Upper lobe of left lung (tissue), 6 donors: ENCODE measurements around the gene GRB10. TPM values are rescaled to one million over a fixed set of nuclear protein-coding genes. Genes with fewer than 3 reads are reported as not detected.

Experiments used
- ATAC-seq, 2 donors: fragments of 200-7000 bp; cut with Tn5 transposase; one replicate each; pipeline ENCODE4 v1.9.1; 2022; ENCODE audit warnings: mild to moderate bottlenecking in 2 of 2, moderate library complexity in 2 of 2; ENCODE audit not compliant: low FRiP score in 2 of 2
- DNase-seq, 2 donors: peaks; one replicate each; pipeline ENCODE4 v3.0.0-alpha.2; 2019 to 2020
- H3K27ac ChIP-seq, 4 donors: fragments of 200-600 bp; sonication (generic); one replicate each; pipeline ENCODE4 v1.5.1; 2016 to 2019
- H3K27me3 ChIP-seq, 4 donors: fragments of 200-600 bp; sonication (generic); one replicate each; pipeline ENCODE4 v1.5.1; 2017 to 2019
- H3K36me3 ChIP-seq, 4 donors: fragments of 200-600 bp; sonication (generic); one replicate each; pipeline ENCODE4 v1.5.1; 2016 to 2019
- H3K4me1 ChIP-seq, 4 donors: fragments of 200-600 bp; sonication (generic); one replicate each; pipeline ENCODE4 v1.5.1; 2018 to 2019
- H3K4me3 ChIP-seq, 4 donors: fragments of 200-600 bp; sonication (generic); one replicate each; pipeline ENCODE4 v1.5.1; 2017 to 2019; ENCODE audit warnings: mild to moderate bottlenecking in 2 of 4, moderate library complexity in 1 of 4
- H3K9me3 ChIP-seq, 4 donors: fragments of 200-600 bp; sonication (generic); one replicate each; pipeline ENCODE4 v1.5.1; 2018 to 2019
- CTCF ChIP-seq, 6 experiments: fragments of 450-650 bp in 4 of 6; fragments of 200-600 bp in 2 of 6; sonication (generic) in 2 of 6; IDR thresholded peaks; one replicate each; pipeline ENCODE4 v1.5.1; 2016 to 2019; ENCODE audit warnings: antibody characterized with exemption in 6 of 6
- EP300 ChIP-seq, 4 donors: sonication (generic); formaldehyde crosslinking; IDR thresholded peaks; one replicate each; pipeline ENCODE4 v1.5.1; 2017; ENCODE audit warnings: antibody characterized with exemption in 4 of 4, control low read depth in 2 of 4
- POLR2A ChIP-seq, 4 donors: fragments of 450-650 bp; IDR thresholded peaks; one replicate each; pipeline ENCODE4 v1.5.1; 2016 to 2017; ENCODE audit warnings: antibody characterized with exemption in 4 of 4, mild to moderate bottlenecking in 2 of 4
- POLR2AphosphoS5 ChIP-seq, 2 donors: sonication (generic); formaldehyde crosslinking; IDR thresholded peaks; one replicate each; pipeline ENCODE4 v1.5.1; 2017; ENCODE audit warnings: antibody characterized with exemption in 2 of 2
- WGBS, 2 donors: methylation state at CpG; one replicate each; pipeline ENCODE4 v1.1.5; 2017 to 2018; 5-methylcytosine and 5-hydroxymethylcytosine counted together
- total RNA-seq, 6 donors: library from RNA; depleted of rRNA in 4 of 6; stranded (reverse); fragments of >200 nt in 4 of 6; gene quantifications; one replicate each; pipeline versions ENCODE4 v1.1.0 to v1.2.1, GENCODE V29; 2016 to 2021
- donor health status: DM: no; HTN: no; CAD: no; lungs with moderate emphysema.
- donor health status: DM: no; HTN: yes; CAD: no; lungs with severe emphysema.

Gene GRB10
- total RNA-seq, 6 donors from 2014 or later, result 32.8 to 92.2 (median 46.5) TPM

GRCh38 chr7:50788382-50788781, 5.7 kb upstream of the GRB10 start:
- Histone ChIP-seq H3K27me3 (no peaks in the 10 kb centered on the region), H3K4me1 (peaks cover 10 to 38% (median 25%) of the 10 kb centered on the region in 4 donors), H3K9me3 (no peaks in the 10 kb centered on the region), H3K36me3 (no peaks in the 10 kb centered on the region), H3K4me3 (no peak overlapping the region), H3K27ac (no peak overlapping the region)
- no peak for TF ChIP-seq EP300 (IDR thresholded peaks at IDR 0.05)
- TF ChIP-seq POLR2A (IDR thresholded peaks at IDR 0.05), result no peak
- TF ChIP-seq POLR2AphosphoS5 (IDR thresholded peaks at IDR 0.05), result no peak
- no peak for TF ChIP-seq CTCF (IDR thresholded peaks at IDR 0.05)
- ATAC-seq (no peak), DNase-seq (no peak)
- WGBS, 2 donors, result 97 to 100% methylated on average over 3 to 5 of the region's 5 CpGs

DNA sequence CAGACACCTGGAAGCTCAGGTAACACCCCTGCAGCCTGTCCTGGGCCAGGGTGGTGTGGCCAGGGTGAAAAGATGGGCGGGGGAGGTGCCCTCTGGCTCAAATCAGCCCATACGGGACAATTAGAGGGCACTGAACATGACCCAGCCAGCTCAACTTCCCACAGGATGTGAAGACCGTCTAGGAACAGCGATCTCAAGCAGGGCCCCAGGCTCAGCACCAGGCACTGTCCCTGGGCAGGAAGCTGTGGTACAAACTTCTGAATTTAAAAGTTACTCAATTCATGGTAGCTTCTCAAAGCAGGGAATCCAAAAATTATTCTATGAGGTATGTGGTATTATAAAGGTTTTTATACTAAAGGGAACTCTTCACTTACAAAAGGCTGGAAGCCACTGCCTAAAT, 5.1 kb upstream of the GRB10 start:
- DNase-seq (no peak), ATAC-seq (no peak)
- no peak overlapping the region for H3K4me3 ChIP-seq
- WGBS, 2 donors, result 55 to 64% methylated on average over 3 to 4 of the region's 4 CpGs
- H3K27me3 ChIP-seq, result no peaks in the 10 kb centered on the region
- H3K36me3 ChIP-seq, result no peaks in the 10 kb centered on the region
- TF ChIP-seq POLR2AphosphoS5 (IDR thresholded peaks at IDR 0.05) (no peak), CTCF (IDR thresholded peaks at IDR 0.05) (no peak), EP300 (IDR thresholded peaks at IDR 0.05) (no peak), POLR2A (IDR thresholded peaks at IDR 0.05) (no peak)
- H3K27ac ChIP-seq, result no peak overlapping the region
- H3K9me3 ChIP-seq, result no peaks in the 10 kb centered on the region
- H3K4me1 ChIP-seq, result peaks cover 10 to 41% (median 25%) of the 10 kb centered on the region in 4 donors

DNA sequence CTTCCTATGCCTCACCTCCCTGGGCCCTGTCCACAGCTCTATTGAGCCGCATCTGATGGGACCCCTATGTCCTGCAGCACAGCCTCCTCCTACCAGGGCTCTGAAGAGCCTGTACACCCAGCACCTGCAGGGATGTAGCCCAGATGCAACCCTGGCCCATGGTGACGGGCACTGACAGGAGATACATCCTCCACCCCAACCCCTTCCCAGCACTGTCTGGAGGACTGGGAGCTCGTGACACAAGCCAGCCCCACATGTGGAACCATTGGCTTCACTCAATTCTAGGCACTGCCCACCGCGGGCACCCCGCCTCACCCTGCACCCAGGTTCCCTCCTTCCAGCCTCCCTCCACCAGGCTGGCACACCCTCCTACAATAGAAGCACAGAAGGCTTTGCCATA, 2.6 kb upstream of the GRB10 start:
- DNase-seq (peak in 1 of 2 donors; percentile 35), ATAC-seq (no peak)
- no peak overlapping the region for H3K27ac ChIP-seq
- TF ChIP-seq POLR2AphosphoS5 (IDR thresholded peaks at IDR 0.05) (no peak), POLR2A (IDR thresholded peaks at IDR 0.05) (no peak), CTCF (IDR thresholded peaks at IDR 0.05) (no peak), EP300 (IDR thresholded peaks at IDR 0.05) (no peak)
- no peaks in the 10 kb centered on the region for H3K9me3 ChIP-seq
- no peak overlapping the region for H3K4me3 ChIP-seq
- WGBS, 2 donors, result 90 to 95% methylated on average over 5 to 6 of the region's 6 CpGs
- H3K27me3 ChIP-seq, result no peaks in the 10 kb centered on the region
- peaks cover 9 to 42% (median 20%) of the 10 kb centered on the region in 4 donors for H3K4me1 ChIP-seq
- H3K36me3 ChIP-seq, result no peaks in the 10 kb centered on the region

- WGBS, 2 donors, result 86 to 87% methylated on average over 12 of the region's 12 CpGs
- Histone ChIP-seq H3K4me3 (no peak overlapping the region), H3K9me3 (no peaks in the 10 kb centered on the region), H3K4me1 (peaks cover 15 to 44% (median 22%) of the 10 kb centered on the region in 4 donors), H3K27me3 (no peaks in the 10 kb centered on the region), H3K36me3 (no peaks in the 10 kb centered on the region), H3K27ac (no peak overlapping the region)
- no peak for TF ChIP-seq CTCF (IDR thresholded peaks at IDR 0.05)
- ATAC-seq, result no peak
- DNase-seq, result no peak
Observed at GRCh38 chr7:50783801-50784507, 1.3 kb upstream of the GRB10 start.

GRCh38 chr7:50783303-50783702, 607 bp upstream of the GRB10 start:
- Histone ChIP-seq H3K27me3 (no peaks in the 10 kb centered on the region), H3K9me3 (no peaks in the 10 kb centered on the region), H3K27ac (no peak overlapping the region), H3K36me3 (no peaks in the 10 kb centered on the region), H3K4me3 (peak overlapping the region in 3 of 4 donors; percentile 49 to 59 (median 58)), H3K4me1 (peaks cover 15 to 48% (median 22%) of the 10 kb centered on the region in 4 donors)
- ATAC-seq, result peak in 1 of 2 donors; percentile 4
- no peak for DNase-seq
- TF ChIP-seq POLR2AphosphoS5 (IDR thresholded peaks at IDR 0.05), result no peak
- no peak for TF ChIP-seq CTCF (IDR thresholded peaks at IDR 0.05)
- no peak for TF ChIP-seq EP300 (IDR thresholded peaks at IDR 0.05)
- TF ChIP-seq POLR2A (IDR thresholded peaks at IDR 0.05), result no peak
- 43 to 45% methylated on average over 7 of the region's 7 CpGs for WGBS, 2 donors
